Measurements from ENCODE around the gene OR52N1.
A peak's percentile ranks its signal among the peaks of the same experiment; 100 is the strongest.

OR52N1 gene

GRCh38 chr11:5791165-5791564 lies at the start of gene OR52N1:
TSS of gene OR52N1 (minus strand) at chr11:5791265. CDS start at chr11:5788816, 2,449 bp downstream.
- DNase-seq (ENCODE audit: low spot score): no peak

- no peak for DNase-seq (ENCODE audit: low spot score)
Measured at GRCh38 chr11:5837695-5838094, 46.6 kb upstream of the OR52N1 start.

- DNase-seq (ENCODE audit: low spot score): no peak
Measured at GRCh38 chr11:5833446-5833845, 42.4 kb upstream of the OR52N1 start.

- DNase-seq (ENCODE audit: low spot score): no peak
Measured at GRCh38 chr11:5831196-5831829, 40.2 kb upstream of the OR52N1 start.

GRCh38 chr11:5818245-5818886 lies 27.3 kb upstream of the OR52N1 start:
- no peak for DNase-seq (ENCODE audit: low spot score)

- DNase-seq (ENCODE audit: low spot score): no peak
Measured at GRCh38 chr11:5815534-5815933, 24.5 kb upstream of the OR52N1 start.

GRCh38 chr11:5809905-5810795 lies 19.1 kb upstream of the OR52N1 start:
- no peak for DNase-seq (ENCODE audit: low spot score)

- DNase-seq (ENCODE audit: low spot score): no peak
Measured at GRCh38 chr11:5809122-5809519, 18.1 kb upstream of the OR52N1 start.

GRCh38 chr11:5808500-5809121 lies 17.5 kb upstream of the OR52N1 start, which contains the start of gene OR52N2:
TSS of gene OR52N2 (plus strand) at chr11:5808924. CDS start at chr11:5820336, 11,412 bp downstream.
- DNase-seq (ENCODE audit: low spot score): peak; percentile 83

GRCh38 chr11:5807580-5807979 lies 16.5 kb upstream of the OR52N1 start:
- DNase-seq (ENCODE audit: low spot score): no peak

GRCh38 chr11:5803982-5804381 lies 12.9 kb upstream of the OR52N1 start:
- no peak for DNase-seq (ENCODE audit: low spot score)

GRCh38 chr11:5796541-5796940 lies 5.5 kb upstream of the OR52N1 start:
- DNase-seq (ENCODE audit: low spot score): no peak

- no peak for DNase-seq (ENCODE audit: low spot score)
Measured at GRCh38 chr11:5783255-5783654, 7.8 kb downstream of the OR52N1 start, which contains the start of gene OR52N5. TSS of gene OR52N5 (minus strand) at chr11:5783355. CDS start at chr11:5778634, 4,721 bp downstream.

- DNase-seq (ENCODE audit: low spot score): no peak
Measured at GRCh38 chr11:5767056-5767455, 24.0 kb downstream of the OR52N1 start.

GRCh38 chr11:5753943-5754342 lies 37.1 kb downstream of the OR52N1 start, which contains the start of gene OR52N4:
TSS of gene OR52N4 (plus strand) at chr11:5754243. CDS start at chr11:5754741, 498 bp downstream.
- DNase-seq (ENCODE audit: low spot score): no peak

- DNase-seq (ENCODE audit: low spot score): no peak
Measured at GRCh38 chr11:5749836-5750235, 41.2 kb downstream of the OR52N1 start.

- DNase-seq (ENCODE audit: low spot score): no peak
Measured at GRCh38 chr11:5746614-5747013, 44.5 kb downstream of the OR52N1 start.

- no peak for DNase-seq (ENCODE audit: low spot score)
Measured at GRCh38 chr11:5738431-5738830, 52.6 kb downstream of the OR52N1 start.

GRCh38 chr11:5737670-5738392 lies 53.2 kb downstream of the OR52N1 start:
- no peak for DNase-seq (ENCODE audit: low spot score)

- no peak for DNase-seq (ENCODE audit: low spot score)
Measured at GRCh38 chr11:5737091-5737490, 54.0 kb downstream of the OR52N1 start.

Measured in cerebellar cortex (tissue), 1 donor.